Panc1 (cell line): ENCODE data around the gene CCDC78. TPM values are rescaled to one million over a fixed set of nuclear protein-coding genes. Genes with fewer than 3 reads are reported as not detected.
A peak's percentile ranks its signal among the peaks of the same experiment; 100 is the strongest.

Experiments
- ATAC-seq: fragments of 200-7000 bp; cut with Tn5 transposase; 2 replicates; pipeline ENCODE4 v1.9.1; 2020; ENCODE audit warnings: mild to moderate bottlenecking, moderate library complexity
- BruUV-seq: library from RNA; stranded (reverse); fragments of 400-500 nt; replicated peaks from 2 replicates; lab custom pipeline; 2021; lab: Mats Ljungman, UMichigan
- CTCF ChIA-PET: fragments of 300-600 bp; sonication (Branson Sonifier 250); formaldehyde crosslinking; loops from one replicate; lab custom pipeline; 2022; ENCODE audit warnings: antibody characterized with exemption; lab: Charles Lee
- POLR2A ChIA-PET: fragments of 300-600 bp; sonication (Branson Sonifier 250); formaldehyde crosslinking; loops from one replicate; lab custom pipeline; 2022; ENCODE audit warnings: antibody characterized with exemption; lab: Charles Lee
- DNase-seq: peaks from one replicate; pipeline ENCODE4 v3.0.0-alpha.2; 2010; ENCODE audit warnings: low read depth, low spot score
- H3K27ac ChIP-seq: 2 replicates; pipeline ENCODE4 v1.5.1; 2011; ENCODE audit warnings: mild to moderate bottlenecking, low read length, inconsistent platforms
- H3K27me3 ChIP-seq: fragments of 200-500 bp; sonication (Bioruptor generic); 2 replicates; pipeline ENCODE4 v1.6.0; 2014; ENCODE audit warnings: low read length, inconsistent platforms; ENCODE audit not compliant: control insufficient read depth, insufficient read depth
- H3K36me3 ChIP-seq: fragments of 200-500 bp; sonication (Bioruptor generic); 2 replicates; pipeline ENCODE4 v1.5.1; 2014; ENCODE audit warnings: inconsistent platforms, mild to moderate bottlenecking, low read length, moderate library complexity; ENCODE audit not compliant: control insufficient read depth, insufficient read depth
- H3K4me1 ChIP-seq: 2 replicates; pipeline ENCODE4 v1.5.1; 2011; ENCODE audit warnings: inconsistent platforms, mild to moderate bottlenecking, low read length, moderate library complexity; ENCODE audit not compliant: control insufficient read depth, insufficient read depth
- H3K4me3 ChIP-seq, 2 experiments: 2 replicates each; pipeline ENCODE4 v1.5.1; 2011 to 2012; ENCODE audit warnings: low read depth in 2 of 2, low read length in 2 of 2, mild to moderate bottlenecking in 2 of 2, inconsistent platforms in 1 of 2, moderate library complexity in 1 of 2
- H3K9me3 ChIP-seq: fragments of 200-500 bp; sonication (Bioruptor generic); 2 replicates; pipeline ENCODE4 v1.5.1; 2014; ENCODE audit warnings: low read depth, mild to moderate bottlenecking, inconsistent platforms, low read length, moderate library complexity; ENCODE audit not compliant: control insufficient read depth, insufficient read depth
- POLR2AphosphoS5 ChIP-seq: IDR thresholded peaks from 2 replicates; pipeline ENCODE4 v1.6.1; 2012; ENCODE audit warnings: mild to moderate bottlenecking, low read depth, low read length, moderate library complexity
- REST ChIP-seq, 2 experiments: IDR thresholded peaks; 2 replicates each; pipeline ENCODE4 v1.6.1; 2011 to 2012; ENCODE audit warnings: low read depth in 2 of 2, control low read depth in 1 of 2, low read length in 1 of 2, mild to moderate bottlenecking in 1 of 2, moderate library complexity in 1 of 2; ENCODE audit not compliant: insufficient read depth in 1 of 2
- SIN3A ChIP-seq: IDR thresholded peaks from 2 replicates; pipeline ENCODE4 v1.6.1; 2012; ENCODE audit warnings: low read depth, mild to moderate bottlenecking, low read length, moderate library complexity, borderline replicate concordance; ENCODE audit not compliant: insufficient read depth
- TCF7L2 ChIP-seq: IDR thresholded peaks from 2 replicates; pipeline ENCODE4 v1.6.1; 2011; ENCODE audit warnings: mild to moderate bottlenecking, low read depth, low read length, inconsistent platforms
- in situ Hi-C: cut with HindIII; loops from 2 replicates; pipeline ENCODE4 v1.10.0; 2016; ENCODE audit warnings: low sequenced_read_pairs, low pct_unique_long_range_greater_than_20kb
- intact Hi-C: fragments of 100-400 bp; cut with micrococcal nuclease; formaldehyde crosslinking; loops from one replicate; pipeline ENCODE4 v1.10.0; 2022; ENCODE audit not compliant: unreplicated experiment
- total RNA-seq: library from RNA; stranded (reverse); gene quantifications from one replicate; pipeline ENCODE4 v1.2.1, GENCODE V29; 2021; ENCODE audit not compliant: unreplicated experiment
- TF ChIP-seq, protein P1 (sequence below): fragments of 450-650 bp; IDR thresholded peaks from 2 replicates; pipeline ENCODE4 v1.5.1; 2017; ENCODE audit warnings: mild to moderate bottlenecking

The CCDC78 gene
- total RNA-seq, 1 experiment from 2014 or later, result 18.2 TPM

DNA sequence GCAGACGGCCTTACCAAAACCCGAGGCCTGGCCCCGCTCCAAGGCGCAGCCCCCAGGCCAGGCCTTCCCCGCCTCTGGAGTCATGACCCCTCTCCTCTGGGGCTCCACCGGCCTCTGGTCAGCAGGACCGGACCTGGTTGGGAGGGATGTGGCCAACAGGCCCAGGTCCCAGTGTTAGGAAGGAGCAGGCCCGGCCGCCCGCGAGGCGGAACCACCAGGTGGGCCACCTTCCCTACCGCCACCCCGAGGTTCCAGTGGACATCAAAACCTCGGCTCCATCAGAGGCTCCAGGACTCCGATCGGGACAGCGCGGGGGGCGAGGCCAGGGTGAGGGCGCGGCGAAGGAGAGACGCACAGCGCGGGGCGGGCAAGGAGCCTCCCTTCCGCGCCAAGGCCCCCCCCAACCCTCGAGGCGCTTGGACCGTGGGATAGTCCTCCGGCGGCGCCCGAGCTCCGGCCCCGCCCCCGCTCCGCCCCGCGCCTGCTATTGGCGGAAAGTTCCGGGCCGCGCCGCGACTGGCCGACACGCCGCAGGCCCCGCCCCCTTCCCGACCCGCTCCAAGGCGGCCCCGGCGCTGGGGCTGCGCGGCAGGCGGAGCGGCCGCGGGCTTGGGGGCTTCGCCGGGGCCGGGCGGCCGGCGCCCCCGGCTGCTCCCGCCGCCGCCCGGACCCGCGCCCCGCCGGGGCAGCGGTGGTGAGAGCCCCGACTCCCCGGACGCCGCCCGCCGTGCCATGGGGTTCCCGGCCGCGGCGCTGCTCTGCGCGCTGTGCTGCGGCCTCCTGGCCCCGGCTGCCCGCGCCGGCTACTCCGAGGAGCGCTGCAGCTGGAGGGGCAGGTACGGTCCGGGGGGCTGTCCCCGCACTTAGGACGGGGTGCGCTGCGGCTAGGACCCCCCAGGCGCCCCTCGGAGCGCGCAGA, 11.4 kb downstream of the CCDC78 start, which contains the start of gene METRN:
TSS of gene METRN (plus strand) at position 561 of the 919 bp plus-strand sequence. CDS start at position 733, 172 bp downstream.
- peak within 1 kb of the TSS; percentile 94 for H3K27ac ChIP-seq

GRCh38 chr16:714079-714478, 12.2 kb downstream of the CCDC78 start:
- Histone ChIP-seq H3K36me3 (no peaks in the 10 kb centered on the region; the same call in 1 of the 2 replicates), H3K9me3 (no peaks in the 10 kb centered on the region), H3K4me3 (peak overlapping the region; percentile 37 to 58), H3K27ac (peak overlapping the region; percentile 94), H3K27me3 (no peaks in the 10 kb centered on the region), H3K4me1 (peaks cover 61% of the 10 kb centered on the region)
- POLR2A ChIA-PET, result interaction anchor here (0.8 kb wide), 1 partner anchor 10 kb away, joined by 3 read pairs; no protein-coding TSS in a partner anchor
- DNase-seq (no peak), ATAC-seq (peak; percentile 6)
- in situ Hi-C loops (no loop called here), intact Hi-C loops (no loop called here)
- CTCF ChIA-PET, result no interaction called here
- BruUV-seq, result no TSS peak
- no peak for TF ChIP-seq REST (IDR thresholded peaks at IDR 0.05; ENCODE audit: insufficient read depth in 1 of 2, low read depth in 2 of 2, low read length in 1 of 2)
- TF ChIP-seq SIN3A, result no peak
- no peak for TF ChIP-seq TCF7L2
- TF ChIP-seq POLR2AphosphoS5, result no peak

More for the DNA sequence above, 11.4 kb downstream of the CCDC78 start, which contains the start of gene METRN:
- intact Hi-C loops, result no loop called here
- Histone ChIP-seq H3K9me3 (no peaks in the 10 kb centered on the region), H3K4me1 (peaks cover 63% of the 10 kb centered on the region), H3K4me3 (peak within 1 kb of the TSS; percentile 65 to 80), H3K27me3 (no peaks in the 10 kb centered on the region), H3K36me3 (no peaks in the 10 kb centered on the region; the same call in 1 of the 2 replicates)
- DNase-seq (no peak), ATAC-seq (peak; percentile 70)
- 0 out of 2 replicates have a peak, but pooled peaks have one; percentile 25 for TF ChIP-seq TCF7L2
- 0 out of 4 replicates have a peak, but pooled peaks of 1 of the 2 experiments have one; percentile 10 for TF ChIP-seq REST (IDR thresholded peaks at IDR 0.05; ENCODE audit: insufficient read depth in 1 of 2, low read depth in 2 of 2, low read length in 1 of 2)
- peak; percentile 34; the same call in 1 of the 2 replicates for TF ChIP-seq POLR2AphosphoS5
- TF ChIP-seq, protein P1, sequence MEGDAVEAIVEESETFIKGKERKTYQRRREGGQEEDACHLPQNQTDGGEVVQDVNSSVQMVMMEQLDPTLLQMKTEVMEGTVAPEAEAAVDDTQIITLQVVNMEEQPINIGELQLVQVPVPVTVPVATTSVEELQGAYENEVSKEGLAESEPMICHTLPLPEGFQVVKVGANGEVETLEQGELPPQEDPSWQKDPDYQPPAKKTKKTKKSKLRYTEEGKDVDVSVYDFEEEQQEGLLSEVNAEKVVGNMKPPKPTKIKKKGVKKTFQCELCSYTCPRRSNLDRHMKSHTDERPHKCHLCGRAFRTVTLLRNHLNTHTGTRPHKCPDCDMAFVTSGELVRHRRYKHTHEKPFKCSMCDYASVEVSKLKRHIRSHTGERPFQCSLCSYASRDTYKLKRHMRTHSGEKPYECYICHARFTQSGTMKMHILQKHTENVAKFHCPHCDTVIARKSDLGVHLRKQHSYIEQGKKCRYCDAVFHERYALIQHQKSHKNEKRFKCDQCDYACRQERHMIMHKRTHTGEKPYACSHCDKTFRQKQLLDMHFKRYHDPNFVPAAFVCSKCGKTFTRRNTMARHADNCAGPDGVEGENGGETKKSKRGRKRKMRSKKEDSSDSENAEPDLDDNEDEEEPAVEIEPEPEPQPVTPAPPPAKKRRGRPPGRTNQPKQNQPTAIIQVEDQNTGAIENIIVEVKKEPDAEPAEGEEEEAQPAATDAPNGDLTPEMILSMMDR, result no peak
- TF ChIP-seq SIN3A, result peak; percentile 31; the same call in 1 of the 2 replicates
- in situ Hi-C loops, result no loop called here
- POLR2A ChIA-PET, result interaction anchor here (0.6 kb wide), 1 partner anchor 8 kb away, joined by 5 read pairs; no protein-coding TSS in a partner anchor
- BruUV-seq, result no TSS peak
- CTCF ChIA-PET, result interaction anchor here (1.0 kb wide), 1 partner anchor 70 kb away, joined by 3 read pairs; no protein-coding TSS in a partner anchor
